Activated CD8-positive, alpha-beta memory T cell treated with anti-CD3 and anti-CD28 coated beads, Interleukin-2, amount 50 U/mL, for 24 hours (primary cell): ENCODE results near the gene OSTN.
"Not testable (repeated sequence)": the region's sequence is repeated elsewhere in the genome, so short reads cannot be mapped to it uniquely, and the experiment has no call there.

Experiments used
- DNase-seq: peaks from one replicate; pipeline ENCODE4 v3.0.0-alpha.2; 2020; ENCODE audit errors: extremely low read depth

OSTN gene, protein sequence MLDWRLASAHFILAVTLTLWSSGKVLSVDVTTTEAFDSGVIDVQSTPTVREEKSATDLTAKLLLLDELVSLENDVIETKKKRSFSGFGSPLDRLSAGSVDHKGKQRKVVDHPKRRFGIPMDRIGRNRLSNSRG

GRCh38 chr3:191198932-191199331 lies at the start of gene OSTN:
OSTN (plus strand) TSS chr3:191199241; CDS start chr3:191212533, 13,292 bp downstream.
- DNase-seq: no peak

GRCh38 chr3:191151653-191152052 lies 47.4 kb upstream of the OSTN start:
- DNase-seq: no peak

DNA sequence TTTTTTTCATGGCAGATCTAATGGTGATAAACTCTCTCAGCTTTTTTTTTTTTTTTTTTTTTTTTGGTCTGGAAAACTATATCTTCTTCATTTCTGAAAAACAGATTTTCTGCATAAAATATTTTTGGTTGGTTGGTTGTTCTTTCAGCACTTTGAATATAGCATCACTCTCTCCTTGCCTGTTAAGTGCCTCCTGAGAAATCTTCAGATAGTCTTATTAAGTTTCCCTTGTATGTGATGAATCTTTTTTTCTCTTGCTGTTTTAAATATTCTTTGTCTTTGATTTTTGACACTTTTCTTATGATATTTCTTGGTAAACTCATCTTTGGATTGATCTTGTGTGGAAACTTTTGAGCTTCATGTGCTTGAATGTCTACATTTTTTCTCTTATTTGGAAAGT lies 44.2 kb upstream of the OSTN start:
- no peak for DNase-seq

DNA sequence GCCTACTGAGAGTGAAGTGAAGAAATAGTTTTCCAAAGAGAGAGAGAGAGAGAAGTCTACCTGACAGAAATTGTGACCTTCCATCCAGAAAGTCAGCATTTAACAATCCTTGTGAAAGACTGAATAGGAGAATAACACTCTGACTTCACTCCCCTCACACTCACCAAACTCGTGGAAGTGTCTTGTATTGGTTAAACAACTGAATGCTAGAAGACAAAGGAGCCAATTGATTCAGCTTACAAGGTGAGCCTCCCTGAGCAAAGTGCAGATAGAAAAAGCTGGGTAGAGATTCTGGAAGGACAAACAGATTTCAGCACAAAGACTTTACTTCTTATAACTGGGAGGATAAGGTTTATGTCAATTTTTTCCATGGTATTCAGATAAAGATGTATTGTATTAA lies 40.8 kb upstream of the OSTN start:
- no peak for DNase-seq

- DNase-seq: no peak
Observed at GRCh38 chr3:191158815-191159214, 40.2 kb upstream of the OSTN start.

GRCh38 chr3:191165802-191166201 lies 33.2 kb upstream of the OSTN start:
- no peak for DNase-seq

DNA sequence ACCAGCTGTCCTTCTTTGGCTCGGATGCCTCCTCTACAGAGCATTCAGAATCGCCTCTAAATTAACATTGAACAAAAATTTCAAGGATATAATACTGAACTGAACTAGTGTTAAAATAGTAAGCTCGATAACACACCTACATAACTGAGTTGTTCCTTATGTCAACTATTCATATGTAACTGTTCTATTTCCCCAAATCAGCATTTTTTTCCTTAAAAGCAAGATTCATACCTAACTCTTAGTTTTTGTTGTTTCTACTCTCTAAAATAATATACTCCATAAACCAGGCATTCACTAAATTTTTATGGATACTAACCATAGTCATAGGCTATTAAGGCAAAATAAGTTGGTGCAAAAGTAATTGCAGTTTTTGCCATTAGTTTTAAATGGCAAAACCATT lies 32.7 kb upstream of the OSTN start:
- no peak for DNase-seq

DNA sequence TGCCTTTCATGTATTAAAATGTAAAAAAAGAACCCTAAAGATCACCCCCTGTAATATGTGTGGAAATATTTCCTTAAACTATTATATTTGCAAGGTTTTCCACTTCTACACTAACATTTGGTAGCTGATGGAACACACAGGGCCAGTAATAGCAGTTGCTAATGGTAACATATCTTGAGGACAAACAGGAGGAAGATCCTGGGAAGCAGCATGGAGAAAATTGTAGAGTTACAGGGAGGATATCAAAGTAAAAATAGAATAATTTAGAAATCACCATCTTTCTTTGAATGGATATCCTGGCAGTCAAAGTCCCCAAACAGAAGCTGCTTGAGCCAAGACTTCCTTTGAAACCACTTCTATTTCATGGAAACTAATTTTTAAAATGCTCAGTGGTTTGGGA lies 29.5 kb upstream of the OSTN start:
- DNase-seq: no peak

GRCh38 chr3:191170097-191170496 lies 28.9 kb upstream of the OSTN start:
- DNase-seq: no peak

- DNase-seq: no peak
Observed at GRCh38 chr3:191175102-191175501, 23.9 kb upstream of the OSTN start.

- DNase-seq: no peak
Observed at GRCh38 chr3:191176038-191176785, 22.8 kb upstream of the OSTN start.

- DNase-seq: not testable (repeated sequence)
Observed at GRCh38 chr3:191185382-191185781, 13.7 kb upstream of the OSTN start.

DNA sequence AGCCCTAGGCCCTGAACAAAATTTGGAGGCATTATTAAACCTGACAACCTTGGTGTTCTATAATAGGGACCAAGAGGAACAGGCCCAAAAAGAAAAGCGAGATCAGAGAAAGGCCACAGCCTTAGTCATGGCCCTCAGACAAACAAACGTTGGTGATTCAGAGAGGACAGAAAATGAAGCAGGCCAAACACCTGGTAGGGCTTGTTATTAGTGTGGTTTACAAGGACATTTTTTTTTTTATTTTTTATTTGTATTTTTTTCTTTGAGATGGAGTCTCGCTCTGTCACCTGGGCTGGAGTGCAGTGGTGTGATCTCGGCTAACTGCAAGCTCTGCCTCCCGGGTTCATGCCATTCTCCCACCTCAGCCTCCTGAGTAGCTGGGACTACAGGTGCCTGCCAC lies 10.8 kb upstream of the OSTN start:
- not testable (repeated sequence) for DNase-seq

GRCh38 chr3:191192270-191192669 lies 6.8 kb upstream of the OSTN start:
- not testable (repeated sequence) for DNase-seq

DNA sequence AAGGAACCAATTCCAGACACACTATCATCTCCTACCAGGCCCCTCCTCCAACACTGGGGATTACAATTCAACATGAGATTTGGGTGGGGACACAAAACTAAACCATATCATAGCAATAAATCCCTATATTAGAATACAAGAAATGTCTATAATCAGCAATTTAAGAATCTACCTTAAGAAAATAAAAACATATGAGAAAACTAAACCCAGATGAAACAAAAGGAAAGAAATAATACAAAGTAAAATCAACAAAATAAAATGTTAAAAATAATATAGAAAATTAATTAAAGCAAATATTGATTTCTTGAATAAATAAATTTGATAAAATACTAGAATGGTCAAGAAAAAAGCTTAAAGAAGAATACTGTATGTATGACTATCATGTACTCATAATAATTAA lies 6.1 kb upstream of the OSTN start:
- DNase-seq: no peak

GRCh38 chr3:191197761-191198306 lies 1.2 kb upstream of the OSTN start:
- DNase-seq: no peak

DNA sequence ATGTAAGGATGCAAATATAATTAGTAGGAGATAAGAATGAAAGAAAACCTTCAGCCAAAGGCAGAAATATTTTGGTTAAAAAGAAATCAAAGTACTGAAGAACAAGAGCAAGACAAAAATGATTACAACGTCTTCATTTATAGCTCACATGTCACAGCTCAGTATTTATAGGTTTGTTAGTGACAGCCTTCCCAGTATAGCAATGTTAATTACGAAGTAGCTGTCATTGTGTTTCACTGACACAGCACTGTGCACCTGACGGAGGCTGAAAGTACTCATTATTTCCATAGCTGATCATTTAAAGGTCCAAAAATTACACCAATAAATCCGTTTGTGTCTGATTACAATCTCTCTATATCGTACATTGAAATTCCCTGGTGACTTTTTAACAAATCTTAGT lies 561 bp upstream of the OSTN start:
- no peak for DNase-seq

DNA sequence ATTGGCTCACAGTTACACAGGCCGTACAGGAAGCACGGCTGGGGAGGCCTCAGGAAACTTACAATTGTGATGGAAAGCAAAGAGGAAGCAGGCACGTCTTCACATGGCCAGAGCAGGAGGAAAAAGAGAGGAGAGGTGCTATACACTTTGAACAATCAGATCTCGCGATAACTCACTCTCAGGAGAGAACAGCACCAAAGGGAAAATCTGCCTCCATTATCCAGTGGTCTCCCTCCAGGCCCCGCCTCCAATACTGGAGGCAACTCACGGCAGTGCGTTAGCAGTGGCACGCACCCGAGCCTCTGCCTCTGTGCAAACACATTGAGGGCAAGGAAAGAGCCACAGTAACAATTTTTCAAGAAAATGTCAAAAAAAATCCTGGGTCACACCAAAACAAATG lies 11.0 kb downstream of the OSTN start:
- no peak for DNase-seq

DNA sequence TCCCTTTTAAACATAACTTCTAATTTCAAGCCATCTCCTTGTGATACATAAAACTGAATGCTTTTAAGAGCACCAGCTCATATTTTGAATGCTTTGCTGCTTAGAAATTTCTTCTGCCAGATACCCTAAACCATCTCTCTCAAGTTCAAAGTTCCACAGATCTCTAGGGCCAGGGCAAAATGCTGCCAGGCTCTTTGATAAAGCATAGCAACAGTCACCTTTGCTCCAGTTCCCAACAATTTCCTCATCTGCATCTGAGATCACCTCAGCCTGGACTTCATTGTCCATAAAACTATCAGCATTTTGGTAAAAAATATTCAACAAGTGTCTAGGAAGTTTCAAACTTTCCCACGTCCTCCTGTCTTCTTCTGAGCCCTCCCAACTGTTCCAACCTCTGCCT lies 17.5 kb downstream of the OSTN start:
- no peak for DNase-seq

DNA sequence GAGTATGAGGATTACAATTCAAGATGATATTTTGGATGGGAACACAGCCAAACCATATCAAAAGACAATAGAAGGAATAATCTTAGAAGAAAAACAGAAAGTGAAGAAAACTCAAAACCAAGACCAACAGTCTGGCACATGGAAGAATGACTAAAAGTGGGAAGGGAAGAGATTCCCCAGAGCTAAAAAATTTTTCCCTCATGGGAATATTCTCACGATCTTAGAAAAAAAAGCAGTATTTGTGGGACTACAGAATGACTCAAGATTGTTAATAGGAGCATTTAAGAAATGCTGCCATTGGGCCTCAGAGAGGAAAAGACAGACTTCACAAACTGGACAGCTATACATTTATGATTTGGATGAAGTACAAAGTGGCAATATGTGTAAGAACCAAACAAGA lies 18.3 kb downstream of the OSTN start:
- DNase-seq: no peak

DNA sequence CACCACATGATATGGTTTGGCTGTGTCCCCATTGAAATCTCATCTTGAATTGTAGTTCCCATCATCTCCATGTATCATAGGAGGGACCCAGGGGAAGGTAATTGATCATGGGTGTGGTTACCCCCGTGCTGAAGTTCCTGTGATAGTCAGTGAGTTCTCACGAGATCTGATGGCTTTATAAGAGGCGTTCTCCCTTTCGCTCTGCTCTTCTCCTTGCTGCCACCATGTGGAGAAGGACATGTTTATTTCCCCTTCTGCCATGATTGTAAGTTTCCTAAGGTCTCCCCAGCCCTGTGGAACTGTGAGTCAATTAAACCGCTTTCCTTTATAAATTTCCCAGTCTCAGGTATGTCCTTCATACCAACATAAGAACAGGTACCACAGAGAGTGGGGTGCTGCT lies 21.9 kb downstream of the OSTN start:
- no peak for DNase-seq

DNA sequence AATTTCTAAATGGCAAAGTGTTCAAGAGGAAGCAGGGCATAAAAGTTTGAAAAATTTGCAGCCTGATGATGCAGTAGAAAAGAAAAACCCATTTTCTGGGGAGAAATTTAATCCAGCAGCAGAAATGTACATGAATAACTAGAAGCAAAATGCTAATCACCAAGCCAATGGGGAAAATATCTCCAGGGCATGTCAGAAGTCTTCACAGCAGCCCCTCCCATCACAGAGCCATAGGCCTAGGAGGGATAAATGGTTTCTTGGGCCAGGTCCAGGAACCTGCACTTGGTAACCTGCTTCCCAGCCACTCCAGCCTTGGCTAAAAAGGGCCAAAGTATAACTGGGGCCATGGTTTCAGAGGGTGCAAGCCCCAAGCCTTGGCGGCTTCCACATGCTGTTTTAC lies 22.6 kb downstream of the OSTN start:
- no peak for DNase-seq

- DNase-seq: no peak
Observed at GRCh38 chr3:191227541-191227940, 28.5 kb downstream of the OSTN start.

DNA sequence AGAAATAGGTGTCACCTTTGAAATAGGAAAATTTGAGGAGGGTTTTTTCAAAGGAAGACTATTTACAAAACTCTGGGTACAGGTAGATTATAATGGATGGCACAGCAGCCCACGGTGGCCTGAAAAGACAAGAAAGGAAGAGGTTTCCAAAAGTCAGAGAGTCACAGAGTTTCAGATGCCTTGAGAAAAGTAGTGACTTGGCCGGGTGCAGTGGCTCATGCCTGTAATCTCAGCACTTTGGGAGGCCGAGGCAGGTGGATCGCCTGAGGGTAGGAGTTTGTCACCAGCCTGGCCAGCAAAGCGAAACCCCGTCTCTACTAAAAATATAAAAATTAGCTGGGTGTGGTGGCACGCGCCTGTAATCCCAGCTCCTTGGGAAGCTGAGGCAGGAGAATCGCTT lies 35.2 kb downstream of the OSTN start:
- no peak for DNase-seq
